Astrocyte (in vitro differentiated cells and primary cell): ENCODE results near the gene TFEB.

Experiments
- CTCF ChIP-seq: IDR thresholded peaks from 2 replicates; pipeline ENCODE4 v1.5.1; 2011; ENCODE audit warnings: low read depth, mild to moderate bottlenecking, inconsistent platforms, low read length, moderate library complexity; ENCODE audit not compliant: insufficient read depth
- EZH2 ChIP-seq: IDR thresholded peaks from 2 replicates; pipeline ENCODE4 v1.6.1; 2012; ENCODE audit warnings: mild to moderate bottlenecking, low read length, inconsistent platforms; ENCODE audit not compliant: insufficient read depth

GRCh38 chr6:41724228-41724580 lies 11.2 kb downstream of the TFEB start:
- TF ChIP-seq CTCF (no peak), EZH2 (no peak)
